DND-41 (cell line): ENCODE data around the gene SOX18.

ENCODE experiments used
- ATAC-seq: fragments of 200-7000 bp; cut with Tn5 transposase; 3 replicates; pipeline ENCODE4 v1.9.1; 2021; ENCODE audit warnings: low read depth; ENCODE audit not compliant: insufficient read depth
- DNase-seq: peaks from one replicate; pipeline ENCODE4 v3.0.0-alpha.2; 2020
- H2AFZ ChIP-seq: 2 replicates; pipeline ENCODE4 v1.6.0; 2012; ENCODE audit warnings: low read depth, low read length
- H3K27ac ChIP-seq: 2 replicates; pipeline ENCODE4 v1.5.1; 2012; ENCODE audit warnings: low read length, inconsistent platforms
- H3K27me3 ChIP-seq: fragments of 200-600 bp; sonication (generic); 2 replicates; pipeline ENCODE4 v1.6.0; 2012; ENCODE audit warnings: low read length, mild to moderate bottlenecking, inconsistent platforms; ENCODE audit not compliant: insufficient read depth, poor library complexity
- H3K36me3 ChIP-seq: 2 replicates; pipeline ENCODE4 v1.5.1; 2012; ENCODE audit warnings: low read length, inconsistent platforms; ENCODE audit not compliant: insufficient read depth
- H3K4me1 ChIP-seq: 2 replicates; pipeline ENCODE4 v1.5.1; 2012; ENCODE audit warnings: mild to moderate bottlenecking, low read length; ENCODE audit not compliant: insufficient read depth
- H3K4me2 ChIP-seq: 2 replicates; pipeline ENCODE4 v1.6.0; 2012; ENCODE audit warnings: mild to moderate bottlenecking, moderate library complexity, low read length, inconsistent platforms; ENCODE audit not compliant: insufficient read depth
- H3K4me3 ChIP-seq, 2 experiments: fragments of 200-600 bp in 1 of 2; shearing (Covaris generic) in 1 of 2; 2 replicates each; pipeline ENCODE4 v1.5.1; 2012 to 2016; ENCODE audit warnings: inconsistent platforms in 2 of 2, low read length in 2 of 2, mild to moderate bottlenecking in 2 of 2, low read depth in 1 of 2, moderate library complexity in 1 of 2
- H3K79me2 ChIP-seq: 2 replicates; pipeline ENCODE4 v1.6.0; 2012; ENCODE audit warnings: low read length, inconsistent platforms; ENCODE audit not compliant: insufficient read depth
- H3K9ac ChIP-seq: 2 replicates; pipeline ENCODE4 v1.6.0; 2012; ENCODE audit warnings: low read depth, mild to moderate bottlenecking, inconsistent platforms, low read length, moderate library complexity
- H3K9me3 ChIP-seq: 2 replicates; pipeline ENCODE4 v1.5.1; 2012; ENCODE audit warnings: low read length, moderate library complexity, mild to moderate bottlenecking, inconsistent platforms; ENCODE audit not compliant: insufficient read depth, severe bottlenecking
- H4K20me1 ChIP-seq: 2 replicates; pipeline ENCODE4 v1.6.0; 2012; ENCODE audit warnings: low read length; ENCODE audit not compliant: insufficient read depth
- EZH2 ChIP-seq: IDR thresholded peaks from 3 replicates; pipeline ENCODE4 v1.6.1; 2012; ENCODE audit warnings: borderline replicate concordance, low read depth, mild to moderate bottlenecking, moderate library complexity, low read length, inconsistent platforms; ENCODE audit not compliant: severe bottlenecking
- TF ChIP-seq, protein P1 (sequence below): IDR thresholded peaks from 2 replicates; pipeline ENCODE4 v1.5.1; 2012; ENCODE audit warnings: borderline replicate concordance, low read length, moderate library complexity, mild to moderate bottlenecking; ENCODE audit not compliant: poor library complexity, severe bottlenecking; ENCODE audit errors: extremely low read depth

SOX18 gene

GRCh38 chr20:64069614-64070243 is 20.3 kb upstream of the SOX18 start:
- Histone ChIP-seq H3K27me3 (no peaks in the 10 kb centered on the region), H4K20me1 (peaks cover 22% of the 10 kb centered on the region; the same call in 1 of the 2 replicates), H3K4me2 (no peak overlapping the region), H3K9ac (no peak overlapping the region), H3K9me3 (no peaks in the 10 kb centered on the region), H3K4me3 (no peak overlapping the region), H3K36me3 (peaks cover 25% of the 10 kb centered on the region), H3K4me1 (peaks cover 9% of the 10 kb centered on the region; the same call in 1 of the 2 replicates), H2AFZ (no peak overlapping the region), H3K79me2 (no peaks in the 10 kb centered on the region), H3K27ac (no peak overlapping the region)
- DNase-seq (peak; percentile 29), ATAC-seq (peak; percentile 34; the same call in 1 of the 3 replicates)
- TF ChIP-seq EZH2, result no peak
- TF ChIP-seq, protein P1, sequence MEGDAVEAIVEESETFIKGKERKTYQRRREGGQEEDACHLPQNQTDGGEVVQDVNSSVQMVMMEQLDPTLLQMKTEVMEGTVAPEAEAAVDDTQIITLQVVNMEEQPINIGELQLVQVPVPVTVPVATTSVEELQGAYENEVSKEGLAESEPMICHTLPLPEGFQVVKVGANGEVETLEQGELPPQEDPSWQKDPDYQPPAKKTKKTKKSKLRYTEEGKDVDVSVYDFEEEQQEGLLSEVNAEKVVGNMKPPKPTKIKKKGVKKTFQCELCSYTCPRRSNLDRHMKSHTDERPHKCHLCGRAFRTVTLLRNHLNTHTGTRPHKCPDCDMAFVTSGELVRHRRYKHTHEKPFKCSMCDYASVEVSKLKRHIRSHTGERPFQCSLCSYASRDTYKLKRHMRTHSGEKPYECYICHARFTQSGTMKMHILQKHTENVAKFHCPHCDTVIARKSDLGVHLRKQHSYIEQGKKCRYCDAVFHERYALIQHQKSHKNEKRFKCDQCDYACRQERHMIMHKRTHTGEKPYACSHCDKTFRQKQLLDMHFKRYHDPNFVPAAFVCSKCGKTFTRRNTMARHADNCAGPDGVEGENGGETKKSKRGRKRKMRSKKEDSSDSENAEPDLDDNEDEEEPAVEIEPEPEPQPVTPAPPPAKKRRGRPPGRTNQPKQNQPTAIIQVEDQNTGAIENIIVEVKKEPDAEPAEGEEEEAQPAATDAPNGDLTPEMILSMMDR, result peak; percentile 77

- Histone ChIP-seq H3K27me3 (no peaks in the 10 kb centered on the region), H3K79me2 (no peaks in the 10 kb centered on the region), H3K4me2 (no peak overlapping the region), H2AFZ (no peak overlapping the region), H3K4me1 (peaks cover 14% of the 10 kb centered on the region), H4K20me1 (peaks cover 25% of the 10 kb centered on the region), H3K9ac (no peak overlapping the region), H3K9me3 (no peaks in the 10 kb centered on the region), H3K4me3 (no peak overlapping the region), H3K36me3 (peaks cover 20% of the 10 kb centered on the region), H3K27ac (no peak overlapping the region)
- DNase-seq (no peak), ATAC-seq (no peak)
- no peak for TF ChIP-seq EZH2
- TF ChIP-seq, protein P1, result no peak
Observed at GRCh38 chr20:64069209-64069613, 19.8 kb upstream of the SOX18 start.

DNA sequence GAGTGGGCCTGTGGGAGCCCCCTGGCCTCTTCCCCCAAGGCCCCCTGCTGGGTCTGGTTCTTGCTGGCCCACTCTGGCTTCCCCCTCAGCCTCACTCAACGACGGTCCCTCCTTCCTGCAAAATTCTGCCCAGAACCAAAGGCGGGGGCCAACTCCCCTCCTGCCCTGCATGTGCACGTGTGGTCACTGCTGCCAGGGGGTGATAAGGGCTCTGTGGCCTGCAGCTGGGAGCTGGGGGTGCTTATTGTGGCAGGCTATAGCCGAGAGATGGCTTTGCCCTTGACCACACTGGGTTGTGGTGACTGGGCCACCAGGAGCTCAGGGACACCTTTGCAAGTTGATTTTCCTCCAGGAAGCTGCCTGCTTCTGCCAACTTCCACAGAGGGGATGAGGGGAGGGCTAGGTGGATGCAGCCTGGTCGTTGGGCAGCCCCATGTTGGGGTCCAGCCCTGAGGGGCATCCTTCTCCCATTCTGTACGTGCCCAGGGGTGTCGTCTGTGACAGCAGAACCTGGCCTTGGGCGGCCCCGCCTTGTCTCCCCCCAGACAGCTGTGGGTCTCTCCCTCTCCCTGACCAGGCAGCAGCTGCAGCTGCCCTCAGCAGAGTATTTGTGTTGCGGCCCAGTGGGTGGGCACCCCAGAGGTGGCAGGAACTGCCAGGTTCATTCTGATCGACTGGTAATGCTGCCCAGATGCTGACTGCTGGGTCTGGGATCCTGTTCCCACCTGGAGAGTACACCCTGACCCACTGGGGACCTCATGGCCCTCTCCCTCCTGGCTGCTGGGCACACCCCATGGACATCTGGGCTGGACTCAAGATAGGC is 19.2 kb upstream of the SOX18 start:
- H3K4me2 ChIP-seq, result no peak overlapping the region
- no peak overlapping the region for H2AFZ ChIP-seq
- DNase-seq, result no peak
- no peak overlapping the region for H3K9ac ChIP-seq
- peaks cover 20% of the 10 kb centered on the region for H3K4me1 ChIP-seq
- peaks cover 27% of the 10 kb centered on the region for H4K20me1 ChIP-seq
- no peaks in the 10 kb centered on the region for H3K27me3 ChIP-seq
- no peak for TF ChIP-seq EZH2
- TF ChIP-seq, protein P1, result no peak
- no peak overlapping the region for H3K4me3 ChIP-seq
- no peak overlapping the region for H3K27ac ChIP-seq
- peaks cover 2% of the 10 kb centered on the region; the same call in 1 of the 2 replicates for H3K79me2 ChIP-seq
- ATAC-seq, result no peak
- no peaks in the 10 kb centered on the region for H3K9me3 ChIP-seq
- peaks cover 14% of the 10 kb centered on the region for H3K36me3 ChIP-seq
